Measurements from ENCODE around the gene ANKRD13A.

The ANKRD13A gene

DNA sequence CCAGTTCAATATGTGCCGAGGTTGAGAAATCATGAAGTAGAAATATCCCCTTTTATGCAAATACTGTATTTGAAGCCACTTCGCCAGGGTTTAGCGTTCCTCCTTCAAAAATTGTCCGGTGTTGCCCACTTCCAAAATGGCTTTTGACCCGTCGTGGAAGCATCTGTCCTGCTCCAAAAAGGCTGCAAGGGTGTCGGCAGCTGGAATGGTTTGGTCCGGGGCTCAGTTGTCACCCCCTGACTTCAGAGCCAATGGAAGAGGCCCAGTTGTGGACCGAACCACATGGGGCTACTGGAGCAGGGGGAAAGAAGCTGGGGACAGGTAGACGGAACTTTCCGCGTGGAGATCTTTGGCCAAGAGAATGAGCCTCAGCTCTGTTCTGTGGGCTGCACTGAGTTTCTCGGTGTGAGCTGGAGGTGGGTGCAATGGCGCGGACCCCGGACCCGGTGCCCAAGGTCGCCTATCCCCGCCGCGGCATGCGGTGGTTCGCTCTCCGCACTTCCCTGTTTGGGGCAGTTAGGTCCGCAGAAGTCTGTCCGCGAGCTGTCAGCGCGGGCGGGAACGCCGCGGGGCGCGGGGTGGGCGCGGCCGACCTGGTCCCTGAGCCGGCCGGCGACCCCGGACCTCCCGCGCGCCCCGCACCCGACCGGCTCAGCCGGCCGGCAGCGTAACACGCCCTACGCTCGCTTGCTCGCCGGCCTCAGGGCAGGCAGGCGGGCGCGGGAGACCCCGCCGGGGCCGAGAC is at the start of gene ANKRD13A:
Gene ANKRD13A (plus strand): TSS at position 527 of the 745 bp plus-strand sequence. CDS start 259 bp downstream, outside the sequence.
- peak; percentile 75 to 94 for DNase-seq

- no peak for DNase-seq
These were observed 48.6 kb upstream of the ANKRD13A start for GRCh38 chr12:109950625-109951024.

DNA sequence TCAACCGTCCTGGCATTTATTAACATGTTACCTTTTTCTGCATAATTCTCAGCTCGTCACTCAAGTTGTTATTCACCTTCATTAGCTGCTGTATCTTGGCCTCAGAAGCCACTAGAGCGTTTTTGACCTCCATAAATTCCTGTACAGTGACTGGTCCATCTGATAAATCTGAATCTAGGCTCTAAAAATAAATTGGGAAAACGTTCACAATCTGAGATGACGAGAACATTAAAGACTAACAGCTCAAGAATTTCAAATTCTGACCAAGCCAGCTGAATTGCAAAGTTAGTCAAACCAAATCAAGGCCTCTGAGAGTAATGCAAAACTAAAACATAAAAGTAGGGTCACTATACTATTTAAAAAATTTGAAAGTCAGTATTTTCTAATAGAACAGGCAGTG is 48.1 kb upstream of the ANKRD13A start:
- no peak for DNase-seq

GRCh38 chr12:109951751-109952150 is 47.5 kb upstream of the ANKRD13A start:
- DNase-seq: no peak

GRCh38 chr12:109952160-109952858 is 46.9 kb upstream of the ANKRD13A start:
- DNase-seq: no peak

DNA sequence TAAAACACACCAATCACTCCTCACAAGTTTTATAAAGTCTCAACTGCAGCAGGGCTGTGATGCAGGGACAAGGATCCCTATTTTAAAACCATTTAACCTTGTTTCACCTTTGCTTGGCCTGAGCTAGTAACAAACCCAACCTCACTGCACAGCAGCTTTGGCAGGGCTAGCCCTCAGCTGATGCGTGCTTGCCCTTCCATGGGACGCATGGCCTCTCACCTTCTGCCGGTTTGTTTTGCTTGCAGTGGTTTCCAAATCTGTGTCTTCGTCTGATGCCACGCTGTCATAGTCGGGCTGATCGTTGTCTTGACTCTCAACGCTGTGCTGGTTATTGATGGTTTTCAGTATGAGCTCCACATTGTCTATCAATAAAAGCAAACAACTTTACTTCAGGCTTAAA is 46.4 kb upstream of the ANKRD13A start:
- no peak for DNase-seq

DNA sequence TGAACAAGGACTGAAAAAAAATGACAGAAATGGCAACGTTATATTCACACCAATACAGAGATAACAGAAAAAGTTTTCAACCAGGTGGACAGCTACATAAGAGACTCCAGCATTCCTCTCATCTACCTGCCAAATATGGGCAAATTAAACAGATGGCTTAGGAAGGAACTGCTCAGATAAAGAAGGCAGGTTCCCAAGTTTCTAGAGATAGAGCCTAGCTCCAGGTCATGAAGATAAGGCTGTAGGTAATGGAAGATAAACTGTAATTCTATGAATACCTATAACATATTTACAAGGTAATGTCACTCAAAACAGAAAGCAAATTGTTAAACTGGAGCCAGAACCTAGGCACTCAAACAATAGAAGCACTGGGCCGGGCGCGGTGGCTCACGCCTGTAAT is 45.6 kb upstream of the ANKRD13A start:
- no peak for DNase-seq

GRCh38 chr12:109958374-109958773 is 40.9 kb upstream of the ANKRD13A start:
- DNase-seq: no peak

GRCh38 chr12:109959411-109960093 is 39.7 kb upstream of the ANKRD13A start:
- DNase-seq: no peak

- DNase-seq: no peak
These were observed 38.0 kb upstream of the ANKRD13A start for GRCh38 chr12:109961201-109961600.

DNA sequence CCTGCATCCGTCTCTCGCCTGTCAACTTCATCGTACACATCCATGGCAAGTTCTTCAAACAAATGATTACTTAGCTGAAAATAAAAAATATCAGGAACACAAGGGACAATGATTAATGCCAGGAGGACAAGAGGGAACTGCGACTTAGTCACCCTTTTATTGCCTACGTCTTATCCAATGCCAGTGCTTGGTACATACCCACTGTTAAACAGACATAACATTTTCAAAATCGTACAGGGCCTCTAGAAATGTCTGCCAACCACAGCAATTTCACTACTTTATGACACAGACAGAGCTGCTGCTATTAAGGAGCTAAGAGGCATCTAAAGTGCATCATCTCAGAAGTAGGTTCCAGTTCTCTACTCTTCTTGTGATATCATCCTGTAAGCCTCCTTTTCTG is 37.6 kb upstream of the ANKRD13A start:
- no peak for DNase-seq

DNA sequence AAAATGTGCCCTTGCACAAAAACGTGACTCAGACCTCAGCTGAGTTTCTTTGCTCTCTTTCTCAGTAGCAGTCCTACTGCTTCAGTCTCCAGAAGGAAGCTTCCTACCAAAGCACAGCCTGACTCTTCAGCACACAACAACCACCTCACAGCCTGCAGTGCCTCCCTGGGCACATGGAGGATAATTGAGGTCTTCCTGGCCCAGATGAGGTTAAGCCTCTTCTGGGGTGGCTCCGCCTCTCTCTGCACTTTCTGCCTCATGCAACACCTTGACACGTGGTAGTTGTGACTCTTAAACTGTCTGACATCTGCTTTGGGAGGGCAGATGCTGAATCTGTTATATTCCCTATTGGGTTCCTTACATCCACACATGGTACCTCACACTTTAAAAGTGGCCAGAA is 36.8 kb upstream of the ANKRD13A start:
- DNase-seq: no peak

- no peak for DNase-seq
These were observed 35.9 kb upstream of the ANKRD13A start for GRCh38 chr12:109963330-109963729.

- no peak for DNase-seq
These were observed 35.3 kb upstream of the ANKRD13A start for GRCh38 chr12:109963743-109964429.

- no peak for DNase-seq
These were observed 32.7 kb upstream of the ANKRD13A start for GRCh38 chr12:109966546-109966945.

DNA sequence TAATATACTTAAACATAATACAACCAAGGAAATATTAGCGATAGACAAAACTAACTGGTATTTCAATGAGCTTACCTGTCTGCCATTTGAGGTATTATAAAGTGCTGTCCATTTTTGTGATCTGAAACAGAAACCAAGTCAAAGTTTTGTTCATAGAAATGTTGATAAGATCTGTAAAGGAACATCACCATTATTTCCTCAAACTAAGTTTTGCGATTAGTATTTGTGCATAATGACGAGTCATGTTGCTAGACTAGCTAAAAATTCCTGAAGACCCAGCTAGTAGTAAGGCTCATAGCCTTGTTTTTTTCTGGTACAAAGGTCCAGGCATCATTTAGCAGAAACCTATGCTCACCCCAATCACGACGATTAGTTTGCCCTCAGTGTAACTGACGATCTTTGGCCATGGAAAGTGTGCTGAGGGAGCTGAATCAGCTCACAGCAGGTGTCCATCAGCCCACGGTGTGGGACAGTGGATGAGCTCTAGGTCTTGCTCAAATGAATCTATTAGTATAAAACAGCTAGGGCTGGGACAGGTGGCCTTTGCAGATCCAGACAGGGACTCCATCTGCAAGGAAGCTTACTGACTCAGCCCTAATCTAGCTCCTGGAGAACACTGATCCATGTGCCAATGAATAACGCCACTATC is 31.7 kb upstream of the ANKRD13A start:
- no peak for DNase-seq

DNA sequence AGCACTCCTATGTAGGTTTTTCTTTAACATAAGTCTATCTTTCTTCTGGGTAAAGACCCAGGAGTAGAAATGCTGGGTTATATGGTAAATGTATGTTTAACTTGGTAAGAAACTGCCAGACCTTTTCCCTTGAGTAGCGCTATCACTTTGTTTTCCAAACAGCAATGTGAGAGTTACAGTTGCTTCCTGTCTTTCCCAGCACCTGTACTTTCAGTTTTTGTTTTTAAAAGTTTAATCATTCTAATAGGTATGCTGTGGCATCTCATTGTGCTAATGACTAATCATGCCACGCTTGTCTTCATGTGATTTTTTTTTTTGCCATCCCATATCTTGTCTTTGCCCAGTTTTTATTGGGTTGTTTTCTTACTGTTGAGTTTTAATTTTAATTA is 31.2 kb upstream of the ANKRD13A start:
- DNase-seq: no peak

DNA sequence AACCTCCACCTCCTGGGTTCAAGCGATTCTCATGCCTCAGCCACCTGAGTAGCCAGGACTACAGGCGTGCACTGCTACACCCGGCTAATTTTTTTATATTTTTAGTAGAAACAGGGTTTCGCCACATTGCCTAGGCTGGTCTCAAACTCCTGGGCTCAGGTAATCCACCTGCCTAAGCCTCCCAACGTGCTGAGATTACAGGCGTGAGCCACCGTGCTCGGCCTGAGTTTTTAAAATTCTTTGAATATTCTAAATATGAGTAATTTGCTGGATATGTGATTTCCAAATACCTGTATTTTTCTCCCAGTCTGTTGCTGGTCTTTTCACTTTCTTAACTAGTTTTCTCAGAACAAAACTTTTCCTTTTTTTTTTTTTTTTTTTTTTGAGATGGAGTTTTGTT is 30.4 kb upstream of the ANKRD13A start:
- no peak for DNase-seq

GRCh38 chr12:109972821-109973220 is 26.4 kb upstream of the ANKRD13A start:
- no peak for DNase-seq

- DNase-seq: no peak
These were observed 17.9 kb upstream of the ANKRD13A start for GRCh38 chr12:109981311-109981710.

DNA sequence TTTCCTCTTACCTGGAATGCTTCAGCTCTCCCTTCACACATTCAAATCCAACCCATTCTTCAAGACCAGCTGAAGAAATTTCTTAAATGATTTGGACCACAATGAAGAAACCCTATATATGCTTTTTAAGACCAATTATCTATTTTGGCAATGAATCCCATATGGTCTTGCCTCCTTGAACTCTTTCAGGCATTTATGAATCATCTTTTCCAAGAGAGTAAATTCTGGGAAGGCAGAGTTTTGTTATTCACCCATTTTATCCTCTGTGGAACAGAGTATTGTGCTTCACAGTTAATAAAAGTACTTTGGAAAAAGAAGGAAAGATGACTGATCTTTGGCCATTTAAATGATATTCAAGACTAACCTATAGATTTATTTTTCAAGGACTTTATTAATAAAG is 17.0 kb upstream of the ANKRD13A start:
- DNase-seq: no peak

GRCh38 chr12:109983432-109984142 is 15.6 kb upstream of the ANKRD13A start:
- no peak for DNase-seq
